NCI-H2029 (cell line): ENCODE data around the gene ABLIM3.

Source experiments
- DNase-seq: peaks from one replicate; lab custom pipeline; 2025; lab: John Stamatoyannopoulos, UW

ABLIM3 gene

DNA sequence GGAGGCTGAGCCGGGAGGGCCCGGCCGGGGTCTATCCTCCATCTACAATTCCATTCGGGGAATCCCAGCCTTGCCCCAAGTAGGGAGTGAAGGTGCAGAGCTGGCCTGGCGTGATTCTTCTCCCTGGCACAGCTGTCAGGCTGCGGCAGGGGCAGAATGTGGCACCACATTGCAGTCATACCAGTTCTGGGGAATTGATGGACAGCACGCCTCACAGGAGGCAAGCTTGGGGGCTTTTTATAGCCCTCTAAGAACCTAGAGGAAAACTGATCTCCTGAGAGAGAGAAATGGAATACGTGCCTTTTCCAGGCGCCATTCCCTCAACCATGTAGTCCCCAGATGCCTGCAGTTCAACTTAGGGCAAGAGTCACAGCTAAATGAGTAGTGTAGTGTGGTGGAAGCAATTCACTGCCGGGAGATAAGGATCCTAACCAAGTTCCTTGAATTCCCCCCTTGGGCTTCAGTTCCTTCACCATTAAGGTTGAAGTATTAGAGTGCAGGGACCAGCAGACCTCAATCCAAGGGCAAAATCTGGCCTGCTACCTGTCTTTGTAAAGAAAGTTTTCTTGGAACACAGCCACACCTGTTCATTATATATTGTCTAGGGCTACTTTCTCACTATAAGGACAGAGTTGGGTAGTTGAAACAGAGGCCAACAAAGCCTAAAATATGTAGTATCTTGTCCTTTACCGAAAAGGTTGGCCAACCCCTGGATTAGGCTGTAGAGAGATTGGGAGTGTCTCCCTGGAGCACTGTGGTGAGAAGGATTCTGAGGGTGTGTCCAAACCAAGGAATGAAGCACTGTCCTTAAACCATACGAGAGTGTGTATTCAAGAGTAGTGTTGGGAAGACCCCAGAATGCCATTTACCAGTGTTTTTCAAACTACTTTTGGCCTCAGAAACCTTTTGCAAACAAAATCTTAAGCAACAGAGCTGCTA is 141.0 kb downstream of the ABLIM3 start:
- DNase-seq = no peak

DNA sequence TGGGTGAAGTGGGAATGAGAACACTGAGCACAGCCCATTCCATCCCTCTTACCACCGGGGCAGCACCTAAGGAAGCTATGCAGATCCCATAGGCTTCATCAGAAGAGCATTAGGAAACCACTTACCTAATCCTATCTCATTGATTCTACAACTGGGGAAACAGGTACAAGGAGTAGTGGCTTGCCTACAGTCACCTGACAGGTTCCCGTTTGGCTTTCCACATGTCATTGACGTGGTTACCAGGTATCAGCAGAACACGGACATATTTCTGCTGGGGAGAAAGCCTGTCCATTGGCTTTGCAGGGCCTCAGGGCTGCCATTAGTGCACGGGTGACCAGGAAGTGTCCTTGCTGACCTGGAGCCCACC is 141.7 kb downstream of the ABLIM3 start:
- no peak for DNase-seq

DNA sequence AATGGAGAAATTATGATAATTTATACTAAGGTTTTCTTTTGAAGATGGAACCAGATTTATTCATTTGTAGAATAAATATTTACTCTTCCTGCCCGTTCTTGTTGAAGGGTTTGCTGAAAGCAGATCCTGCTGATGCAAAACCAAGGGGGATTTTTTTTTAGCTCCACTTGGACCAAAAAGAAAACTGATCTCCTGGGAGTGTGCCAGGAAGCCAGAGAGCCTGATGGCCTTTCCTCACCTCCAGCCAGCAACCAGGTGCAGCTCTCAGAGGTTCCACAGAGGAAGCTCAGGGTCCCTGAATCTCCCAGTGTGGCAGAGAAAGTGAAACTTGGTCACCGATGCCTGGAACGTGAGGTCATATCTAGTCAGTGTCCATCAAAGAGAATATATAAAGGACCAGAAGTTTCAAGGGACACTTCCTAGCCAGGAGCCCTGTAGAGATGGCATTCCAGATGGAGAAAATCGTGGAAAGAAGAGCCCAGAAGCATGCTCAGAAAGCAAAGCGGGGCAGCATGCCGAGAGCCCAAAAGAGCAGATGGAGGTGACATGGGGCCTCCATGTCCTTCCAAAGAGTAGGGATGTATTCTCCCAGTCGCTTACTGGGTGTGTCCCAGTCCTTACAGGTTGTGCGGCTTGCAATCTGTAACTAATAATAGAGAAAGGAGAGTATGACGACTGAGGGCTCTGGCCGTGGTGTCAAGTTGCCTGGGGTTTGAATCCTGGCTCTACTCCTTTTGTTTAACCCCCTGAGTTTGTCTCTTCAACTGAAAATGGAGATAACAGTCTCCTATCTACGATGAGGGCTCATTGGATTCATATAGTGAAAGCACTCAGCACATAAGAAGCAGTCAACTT is 142.6 kb downstream of the ABLIM3 start:
- DNase-seq = peak; percentile 59

DNA sequence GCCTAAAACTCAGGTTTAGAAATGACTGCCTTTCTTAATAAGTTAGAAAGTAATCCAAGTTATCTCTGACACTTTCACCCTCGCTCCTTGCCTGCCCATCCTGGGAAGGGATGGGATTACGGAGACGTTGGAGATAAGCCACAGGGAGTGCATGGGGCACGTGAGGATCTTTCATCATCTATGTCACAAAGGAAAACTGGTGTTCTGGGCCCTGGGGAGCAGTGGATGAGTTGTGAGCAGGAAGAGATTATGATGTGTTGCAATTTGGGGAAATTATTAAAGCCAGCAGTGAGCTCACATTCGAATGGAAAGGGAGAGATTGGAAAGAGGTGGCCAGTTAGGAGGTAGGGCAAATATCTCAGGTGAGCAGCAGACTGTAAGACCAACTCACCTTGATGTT is 143.2 kb downstream of the ABLIM3 start:
- DNase-seq = no peak

DNA sequence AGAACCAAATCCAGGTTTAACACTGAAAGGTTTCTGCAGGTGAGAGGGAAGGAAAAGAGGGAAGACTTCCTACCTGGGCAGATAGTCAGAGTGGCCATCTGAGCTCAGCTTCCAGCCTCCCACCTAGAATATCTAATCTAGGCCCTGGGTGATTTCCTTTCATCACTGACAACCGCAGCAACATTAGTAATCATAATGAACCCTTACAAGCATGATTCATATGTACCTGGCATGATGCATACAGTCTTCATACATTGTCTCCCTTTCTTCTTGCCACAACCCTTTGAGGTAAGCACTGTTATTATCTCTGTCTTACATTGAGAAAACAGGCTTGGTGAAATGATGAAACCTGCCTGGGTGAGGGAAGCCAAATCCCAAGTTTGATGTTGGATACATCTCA is 143.9 kb downstream of the ABLIM3 start:
- DNase-seq = no peak

DNA sequence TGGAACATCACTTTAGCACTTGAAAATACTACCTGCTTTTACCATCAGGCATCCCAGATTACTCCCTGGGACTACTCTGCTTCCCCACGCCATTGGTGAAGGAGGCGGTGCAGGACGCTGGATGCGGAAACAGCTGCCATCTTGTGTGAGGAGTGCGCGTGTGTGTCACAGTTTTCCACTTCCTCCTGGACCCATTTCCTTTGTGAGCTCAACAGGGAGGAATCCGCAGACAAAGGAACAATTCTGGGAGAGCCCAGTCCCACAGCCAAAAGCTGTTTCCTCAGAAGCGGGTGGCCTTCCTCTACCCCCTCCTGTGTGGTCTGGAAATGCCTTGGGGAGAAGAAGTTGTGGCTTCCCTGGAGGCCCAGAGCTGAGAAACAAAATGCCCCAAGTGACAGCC is 147.1 kb downstream of the ABLIM3 start:
- no peak for DNase-seq

DNA sequence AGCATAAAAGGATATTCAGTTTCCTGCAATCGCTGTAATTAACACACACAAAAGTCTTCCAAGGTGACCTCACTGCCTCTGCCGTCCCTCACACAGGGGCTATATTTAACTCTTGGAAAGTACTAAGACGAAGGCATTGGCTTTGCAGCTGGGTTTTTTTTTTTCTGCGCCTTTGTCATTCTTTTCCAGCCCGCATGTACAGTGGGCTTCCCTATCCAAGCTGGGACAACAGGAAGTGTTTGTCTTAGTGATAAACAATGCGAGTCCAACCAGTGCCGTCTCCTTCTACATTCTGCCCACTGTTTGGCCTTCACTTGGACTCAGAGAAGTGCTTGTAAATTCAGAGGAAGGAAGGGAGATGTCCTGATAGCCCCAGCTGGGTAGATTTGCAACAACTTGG is 148.0 kb downstream of the ABLIM3 start:
- no peak for DNase-seq

DNA sequence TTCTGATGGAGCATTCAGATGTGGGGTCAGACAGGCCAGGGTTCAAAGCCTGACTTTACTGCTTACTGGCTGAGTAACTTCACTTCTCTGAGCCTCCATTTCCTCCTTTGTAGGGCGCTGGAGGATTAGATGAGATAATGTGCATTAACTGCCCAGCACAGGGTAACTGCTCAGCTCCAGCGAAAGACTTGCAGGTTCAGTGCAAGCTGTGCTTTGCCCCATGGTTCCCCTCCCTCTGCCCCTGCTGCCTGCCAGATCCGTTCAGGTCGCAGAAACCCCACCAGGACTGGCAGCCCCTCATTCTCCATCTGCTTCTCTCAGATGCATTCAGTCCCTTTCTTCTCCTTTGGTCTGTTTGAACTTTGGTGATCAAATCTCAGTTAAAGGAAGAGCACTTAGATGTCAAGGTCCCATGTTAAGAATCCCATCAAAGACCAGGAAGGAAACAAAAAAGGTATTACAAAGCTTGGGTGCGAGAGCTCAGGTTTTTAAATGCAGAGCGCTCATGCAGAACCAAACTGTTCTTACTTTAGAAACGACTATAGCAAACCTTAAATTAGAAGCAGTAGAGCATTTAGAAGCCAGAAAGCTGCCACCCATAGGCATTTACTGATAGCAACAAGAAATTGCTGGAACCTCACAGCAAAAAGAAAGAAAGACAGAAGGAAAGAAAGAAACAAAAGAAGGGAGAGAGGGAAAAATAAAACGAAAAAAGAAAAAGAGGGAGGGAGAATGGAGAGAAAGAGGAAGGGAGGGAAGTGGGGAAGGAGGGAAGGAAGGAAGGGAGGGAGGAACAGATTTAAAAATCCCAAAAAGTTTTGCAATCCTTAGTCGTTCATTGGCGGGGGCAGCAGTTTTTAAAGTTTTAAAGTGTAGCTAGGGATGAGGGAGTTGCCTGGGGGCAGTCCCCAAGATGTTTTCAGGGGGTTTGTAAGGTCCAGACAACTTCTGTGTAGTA is 153.9 kb downstream of the ABLIM3 start:
- DNase-seq = no peak

DNA sequence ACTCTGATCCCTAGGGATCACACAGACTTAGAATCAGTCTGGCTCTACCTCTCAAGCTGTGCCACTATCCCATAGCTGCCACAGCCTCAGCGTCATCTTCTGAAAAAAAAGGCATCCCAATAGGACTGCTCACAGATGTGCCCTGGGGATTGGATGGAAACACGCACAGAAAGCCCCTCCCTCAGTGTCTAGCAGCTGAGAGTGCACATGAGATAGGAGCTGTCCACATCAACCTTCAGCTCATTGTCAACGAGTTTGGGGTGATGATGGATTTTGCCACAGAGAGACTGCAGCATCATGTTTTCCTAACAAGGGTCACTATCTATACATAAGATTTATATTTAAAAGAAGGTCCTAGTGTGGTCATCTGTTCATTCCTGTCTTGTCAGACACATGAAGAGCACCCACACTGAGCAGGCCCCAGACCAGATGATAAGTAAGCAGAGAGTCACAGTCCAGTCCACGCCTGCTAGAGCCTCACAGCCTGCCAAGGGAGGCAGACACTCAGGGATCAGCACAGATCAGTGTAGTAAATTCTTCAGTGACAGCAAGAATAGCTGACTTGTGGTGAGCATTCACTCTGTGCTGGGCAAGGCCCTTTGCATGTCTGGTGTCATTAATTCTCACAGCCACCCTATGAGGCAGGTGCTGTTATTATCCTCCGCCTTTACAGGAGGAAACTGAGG is 156.2 kb downstream of the ABLIM3 start:
- DNase-seq = no peak

DNA sequence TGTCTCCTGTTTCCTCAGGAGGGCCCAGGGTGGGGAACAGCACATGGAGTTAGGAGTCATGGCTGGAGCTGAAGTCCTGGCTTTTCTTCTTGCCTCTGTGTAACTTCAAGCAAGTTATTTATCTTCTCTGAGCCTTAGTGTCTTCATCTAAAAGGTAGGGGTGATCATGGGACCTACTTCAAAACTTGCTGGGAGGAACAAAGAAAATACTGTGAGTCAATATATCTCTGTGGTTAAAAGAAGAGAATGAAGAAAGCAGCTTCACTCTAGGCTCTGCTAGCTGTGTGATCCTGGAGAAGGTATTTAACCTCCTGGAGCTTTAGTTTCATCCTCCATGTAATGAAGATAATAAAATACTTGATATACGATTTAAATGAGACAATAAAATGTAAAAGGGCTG is 156.9 kb downstream of the ABLIM3 start:
- DNase-seq = no peak

DNA sequence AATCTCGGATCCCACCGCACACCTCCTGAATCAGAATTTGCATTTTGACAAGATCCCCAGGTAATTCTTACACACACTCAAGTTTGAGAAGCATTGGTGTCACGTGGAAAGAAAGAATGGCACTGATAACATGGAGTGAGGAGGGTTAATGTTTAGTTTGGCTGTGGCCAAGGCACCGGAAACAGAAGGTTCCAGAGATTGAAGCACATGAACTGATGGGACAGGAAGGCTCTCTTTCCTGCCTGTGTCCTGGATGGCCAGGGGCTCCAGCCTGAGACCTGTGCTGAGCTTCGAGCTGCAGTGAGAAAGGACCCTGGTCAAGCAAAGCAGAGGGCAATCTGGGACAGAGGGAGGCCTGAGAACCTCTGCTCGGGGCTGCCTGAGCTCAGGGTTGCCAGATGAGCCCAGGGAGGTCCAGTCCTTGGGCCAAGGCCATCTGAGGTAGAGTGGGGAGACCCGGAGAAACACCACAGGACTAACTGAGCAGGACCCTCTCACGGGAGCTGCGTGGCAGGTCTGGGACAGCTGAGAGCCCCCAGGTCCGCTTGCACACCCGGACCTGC is 157.6 kb downstream of the ABLIM3 start:
- DNase-seq = no peak

DNA sequence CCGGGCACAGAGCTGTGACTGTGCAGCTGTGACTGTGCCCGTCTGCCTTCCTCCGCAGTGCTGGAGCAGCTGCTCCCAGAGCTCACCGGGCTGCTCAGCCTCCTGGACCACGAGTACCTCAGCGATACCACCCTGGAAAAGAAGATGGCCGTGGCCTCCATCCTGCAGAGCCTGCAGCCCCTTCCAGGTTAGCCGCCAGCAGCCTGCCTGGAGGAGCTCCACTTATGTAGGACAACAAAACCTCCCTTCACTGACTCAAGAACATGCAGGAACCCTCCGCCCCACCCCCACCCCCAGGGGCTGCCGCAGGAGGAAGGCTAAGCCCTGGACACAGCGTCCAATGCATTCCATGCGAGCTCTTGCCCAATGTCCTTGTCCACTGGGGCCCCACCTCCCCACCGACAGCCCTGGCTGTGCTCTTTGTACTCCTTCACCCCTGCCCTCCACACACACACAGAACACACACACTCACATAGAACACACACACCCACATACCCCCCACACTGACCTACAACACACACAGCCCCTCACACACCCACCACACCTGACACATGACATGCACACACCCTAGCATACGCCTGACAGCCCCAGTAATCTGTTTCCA is 158.3 kb downstream of the ABLIM3 start:
- no peak for DNase-seq

DNA sequence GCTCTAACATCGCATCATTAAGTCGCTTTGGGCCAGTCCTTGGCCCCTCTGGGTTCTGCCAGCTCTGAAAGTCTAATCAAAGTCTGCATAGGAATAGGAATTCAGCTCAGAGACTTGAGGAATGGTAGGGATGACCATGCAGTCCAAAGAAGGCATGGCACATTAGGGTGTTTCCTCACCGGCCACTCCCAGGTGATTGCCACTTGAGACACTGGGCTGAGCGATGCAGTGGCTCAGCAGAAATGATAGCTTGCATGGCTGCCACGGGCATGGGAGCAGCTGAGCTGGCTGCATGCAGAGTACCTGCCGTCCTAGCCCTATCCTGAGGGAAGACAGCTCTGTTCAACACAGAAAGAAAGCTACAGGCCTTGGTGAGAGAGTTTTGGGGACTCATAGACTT is 159.1 kb downstream of the ABLIM3 start:
- DNase-seq = no peak

DNA sequence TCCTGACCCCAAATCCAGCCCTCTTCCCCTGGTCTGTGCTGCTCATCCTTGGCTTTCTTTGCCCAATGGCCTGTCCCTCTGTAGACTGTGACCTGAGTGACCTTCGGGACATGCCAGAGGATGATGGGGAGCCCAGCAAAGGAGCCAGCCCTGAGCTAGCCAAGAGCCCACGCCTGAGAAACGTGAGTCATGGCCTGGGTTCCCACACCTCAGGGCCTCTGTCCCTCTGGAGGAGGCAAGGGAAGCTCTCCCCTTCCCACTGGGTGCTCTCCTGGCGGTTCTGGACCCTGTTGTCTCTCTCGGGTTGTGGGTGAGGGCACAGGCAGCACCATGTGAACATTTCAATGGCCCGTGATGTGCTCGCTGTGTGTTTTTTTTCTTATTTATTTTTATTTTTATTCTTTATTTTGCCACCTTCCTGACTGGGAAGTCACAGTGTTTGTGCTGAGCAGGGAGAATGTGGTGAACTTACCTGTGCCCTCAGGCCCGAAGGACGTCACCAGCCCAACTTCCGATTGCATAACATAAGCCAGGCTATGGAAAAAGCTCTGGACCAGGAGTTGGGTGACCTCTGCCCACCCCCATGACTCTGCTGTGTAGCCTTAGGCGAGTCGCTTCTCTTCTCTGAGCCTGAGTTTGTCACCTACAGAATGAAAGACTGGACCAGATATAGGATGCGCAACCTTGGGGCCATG is 159.9 kb downstream of the ABLIM3 start:
- DNase-seq = no peak

DNA sequence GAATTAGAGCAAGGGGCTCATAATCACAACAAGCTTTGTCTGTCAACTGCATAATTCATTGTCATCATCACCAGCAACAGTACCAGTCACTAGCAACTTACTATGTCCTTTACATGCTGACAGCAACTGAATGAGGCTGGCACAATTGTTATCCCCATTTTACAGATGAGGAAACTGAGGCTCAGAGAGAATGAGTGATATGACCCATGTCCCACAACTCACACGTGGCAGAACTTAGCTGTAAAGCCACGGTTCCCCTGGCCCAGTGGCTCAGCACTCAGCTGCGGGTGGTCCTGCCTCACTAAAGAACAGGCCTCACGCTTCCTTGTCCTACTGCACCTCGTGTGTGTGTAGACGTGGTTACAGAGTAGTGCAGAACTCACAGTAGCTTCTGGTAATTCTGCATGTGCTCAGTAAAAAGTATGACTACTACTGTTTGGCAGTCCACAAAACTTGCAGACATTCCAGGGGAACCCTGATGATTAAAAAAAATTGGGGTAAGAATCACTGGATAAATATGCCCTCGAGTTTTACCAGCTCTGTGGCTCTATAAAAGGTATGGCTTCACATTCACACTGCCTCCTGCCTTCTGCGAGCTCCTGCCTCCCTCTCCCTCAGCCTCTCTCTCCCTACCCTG is 160.6 kb downstream of the ABLIM3 start:
- DNase-seq = no peak

DNA sequence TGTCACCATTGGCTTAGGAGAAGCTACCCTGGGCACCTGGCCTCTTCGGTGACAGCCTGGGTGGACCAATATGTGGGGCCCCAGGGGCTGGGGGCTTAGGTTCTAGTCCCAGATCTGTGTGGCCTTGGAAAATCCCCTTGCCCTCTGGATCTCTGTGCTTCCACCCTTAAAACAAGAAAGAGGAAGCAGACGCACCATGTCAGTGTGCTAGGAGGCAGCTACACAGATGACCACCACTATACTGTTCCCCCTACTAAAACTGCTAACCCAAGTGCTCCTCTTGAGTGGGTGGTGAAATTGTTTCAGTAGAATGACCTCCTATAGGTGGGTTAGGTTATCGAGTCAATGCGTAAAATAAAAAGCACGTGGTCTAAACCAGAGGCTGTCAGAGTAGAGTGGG is 161.3 kb downstream of the ABLIM3 start:
- no peak for DNase-seq

DNA sequence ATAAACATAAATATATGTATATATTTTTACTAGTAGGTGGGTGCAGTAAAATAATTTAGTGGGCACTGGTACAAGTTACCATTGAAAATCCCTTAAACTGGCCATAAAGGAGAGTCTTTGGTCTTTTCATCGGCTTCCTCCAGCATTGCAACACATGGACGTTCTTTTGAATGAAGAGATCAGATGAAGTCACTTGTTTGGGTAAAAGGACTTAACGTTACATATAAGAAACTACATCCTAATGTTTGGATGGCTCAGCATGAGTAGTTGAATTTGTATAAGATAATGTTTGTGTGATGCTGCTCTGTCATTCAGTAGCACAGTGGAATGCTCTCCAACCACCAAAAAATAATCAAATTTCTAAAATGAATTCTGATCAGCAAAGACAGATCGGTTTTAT is 161.9 kb downstream of the ABLIM3 start:
- no peak for DNase-seq

DNA sequence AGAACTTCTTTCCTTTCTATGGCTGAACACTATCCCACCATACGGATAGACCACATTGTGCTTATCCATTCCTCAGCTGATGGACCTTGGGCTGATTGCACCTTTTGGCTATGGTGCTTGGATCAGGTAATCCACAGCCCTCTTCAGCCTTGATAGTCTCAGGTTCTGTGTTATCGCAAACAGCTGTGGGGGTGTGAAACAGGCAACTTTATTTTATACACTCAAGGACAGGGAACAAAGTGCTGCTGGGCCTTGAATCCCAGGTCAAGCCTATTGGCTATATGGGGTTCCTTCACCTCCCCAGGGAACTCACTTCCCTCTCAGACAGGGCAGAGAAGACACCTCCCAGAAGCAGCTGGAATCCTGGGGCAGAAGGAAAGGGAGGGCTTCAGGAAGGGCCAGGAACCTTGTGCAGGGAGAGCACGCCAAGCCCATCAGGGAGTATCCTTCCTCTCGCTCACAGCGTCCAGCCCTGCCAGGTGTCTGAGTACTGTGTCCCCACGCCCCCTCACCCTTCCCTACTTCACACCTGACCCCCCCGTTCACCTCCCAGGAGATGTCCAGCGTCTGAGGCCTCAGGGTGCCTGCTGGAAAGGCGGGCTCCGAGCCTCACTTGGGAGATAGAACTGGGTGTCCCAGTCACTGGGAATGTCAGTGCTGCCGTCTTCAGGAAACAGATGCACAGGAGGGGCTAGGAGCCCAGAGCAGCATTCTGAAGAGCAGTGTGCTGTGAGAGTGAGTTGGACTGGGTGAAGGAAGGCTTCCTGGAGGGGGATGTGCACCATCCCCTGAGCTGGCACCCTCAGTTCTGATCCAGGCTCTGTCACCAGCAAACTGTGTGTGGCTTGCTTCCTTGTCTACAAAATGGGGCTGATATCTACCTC is 163.1 kb downstream of the ABLIM3 start:
- DNase-seq = no peak

DNA sequence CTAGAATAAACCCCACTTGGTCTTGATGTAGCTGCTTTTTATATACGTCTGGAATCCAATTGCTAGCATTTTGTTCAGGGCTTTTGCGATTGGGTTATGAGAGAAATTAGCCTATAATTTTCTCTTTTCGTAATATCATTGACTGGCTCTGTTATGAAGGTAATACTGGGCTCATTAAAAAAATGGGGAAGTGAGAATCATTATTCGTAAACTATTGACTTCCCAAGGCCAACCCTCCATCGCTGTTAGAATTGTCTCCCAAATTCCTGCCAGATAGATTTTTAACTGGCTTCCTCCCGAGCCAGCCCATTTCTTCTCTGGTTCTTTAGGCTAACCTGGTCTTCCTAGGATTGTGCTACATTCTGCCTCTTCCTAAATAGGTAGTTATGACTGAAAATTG is 168.1 kb downstream of the ABLIM3 start:
- DNase-seq = no peak
